HG03460 (cell line): Measurements from ENCODE around the gene GRID1.
"Not testable (repeated sequence)": the region's sequence is repeated elsewhere in the genome, so short reads cannot be mapped to it uniquely, and the experiment has no call there.

Experiments
- ATAC-seq: cut with Tn5 transposase; IDR thresholded peaks from one replicate; pipeline ENCODE4 v1.9.1; 2021; ENCODE audit not compliant: unreplicated experiment

Gene GRID1

DNA sequence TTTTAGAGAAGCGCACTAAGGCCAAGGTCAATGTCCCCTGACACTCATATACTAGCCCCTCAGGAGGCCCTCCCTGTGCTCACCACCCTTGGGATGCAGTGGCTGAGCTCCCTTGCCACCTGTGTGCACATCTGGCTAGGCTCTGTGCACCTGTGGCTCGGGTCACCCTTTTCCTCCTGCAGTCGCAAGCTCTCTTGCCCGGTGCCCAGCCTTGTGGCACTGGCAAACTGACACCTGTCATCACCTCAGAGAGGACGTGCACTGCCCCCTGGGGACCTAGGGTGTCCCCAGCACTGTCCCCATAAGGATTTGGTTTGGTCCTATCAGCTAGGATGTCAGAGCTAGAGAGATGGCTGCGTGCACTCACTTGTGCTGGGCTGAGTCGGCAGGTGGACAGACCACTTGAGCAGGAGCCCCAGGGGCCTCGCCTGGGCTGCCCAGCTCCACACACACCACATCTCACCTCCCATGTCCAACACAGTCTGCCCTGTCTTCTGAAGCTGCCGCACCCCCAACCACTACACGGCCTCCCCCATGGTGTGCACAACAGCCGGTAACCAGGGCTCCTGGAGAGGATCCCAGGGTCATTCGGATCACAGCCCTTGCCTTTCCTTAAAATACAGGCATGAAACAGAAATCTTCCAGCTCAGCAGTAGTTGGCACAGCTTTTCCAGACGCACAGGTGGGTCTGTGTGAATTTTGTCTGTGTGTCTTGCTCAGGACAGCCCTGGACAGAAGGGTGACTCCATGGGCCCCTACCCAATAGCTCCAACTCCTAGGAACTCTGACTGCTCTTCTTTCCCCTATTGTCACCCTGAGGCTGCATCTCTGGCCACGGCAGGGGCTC is 111.0 kb downstream of the GRID1 start:
- ATAC-seq, result no peak

DNA sequence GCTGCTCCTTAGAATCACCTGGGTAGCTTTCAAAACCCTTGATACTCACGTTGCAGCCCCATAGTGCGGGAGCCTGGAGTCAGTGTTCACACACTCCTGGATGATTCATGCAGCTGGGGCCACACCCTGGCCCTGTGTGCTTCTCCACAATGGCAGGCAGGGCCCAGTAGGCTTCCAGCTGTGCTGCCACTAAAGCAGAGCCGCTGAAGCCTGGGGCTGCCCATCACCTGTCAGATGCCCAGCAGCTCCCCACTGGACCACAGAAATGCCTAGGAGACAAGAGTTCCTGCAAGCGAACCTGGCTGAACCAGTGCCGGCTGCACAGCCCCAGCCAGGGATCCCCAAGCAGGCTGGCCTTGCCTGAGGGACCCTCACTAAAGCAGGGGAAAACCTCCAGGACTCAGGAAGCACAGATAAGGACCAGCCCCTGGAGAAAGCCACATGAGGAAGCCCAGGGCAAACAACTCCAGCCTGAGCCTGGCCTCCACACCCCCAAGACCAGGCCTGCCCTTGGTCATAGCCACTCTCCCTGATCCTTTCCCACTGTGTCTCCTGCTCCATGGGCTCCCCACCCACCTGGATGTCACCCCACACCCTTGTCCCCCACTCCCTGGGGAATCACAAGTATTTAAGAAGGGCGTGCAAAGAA is 111.9 kb downstream of the GRID1 start:
- ATAC-seq, result no peak

DNA sequence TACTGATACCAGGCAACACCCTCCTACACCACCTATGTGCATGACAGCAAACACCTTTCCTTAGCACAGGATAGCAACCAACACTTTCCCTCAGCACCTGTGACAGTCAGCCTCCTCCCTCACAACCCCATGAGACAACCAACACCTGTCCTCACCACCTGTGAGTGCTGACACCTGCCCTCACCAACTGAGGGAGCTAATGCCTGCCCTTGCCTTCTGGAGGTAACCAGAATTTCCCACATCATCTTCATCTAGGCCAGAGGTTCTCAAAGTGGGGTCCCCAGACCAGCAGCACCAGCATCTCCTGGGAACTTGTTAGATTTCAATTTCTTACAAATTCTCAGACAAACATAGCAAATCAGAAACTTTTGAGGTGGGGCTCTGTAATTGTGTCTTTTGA is 112.5 kb downstream of the GRID1 start:
- no peak for ATAC-seq

DNA sequence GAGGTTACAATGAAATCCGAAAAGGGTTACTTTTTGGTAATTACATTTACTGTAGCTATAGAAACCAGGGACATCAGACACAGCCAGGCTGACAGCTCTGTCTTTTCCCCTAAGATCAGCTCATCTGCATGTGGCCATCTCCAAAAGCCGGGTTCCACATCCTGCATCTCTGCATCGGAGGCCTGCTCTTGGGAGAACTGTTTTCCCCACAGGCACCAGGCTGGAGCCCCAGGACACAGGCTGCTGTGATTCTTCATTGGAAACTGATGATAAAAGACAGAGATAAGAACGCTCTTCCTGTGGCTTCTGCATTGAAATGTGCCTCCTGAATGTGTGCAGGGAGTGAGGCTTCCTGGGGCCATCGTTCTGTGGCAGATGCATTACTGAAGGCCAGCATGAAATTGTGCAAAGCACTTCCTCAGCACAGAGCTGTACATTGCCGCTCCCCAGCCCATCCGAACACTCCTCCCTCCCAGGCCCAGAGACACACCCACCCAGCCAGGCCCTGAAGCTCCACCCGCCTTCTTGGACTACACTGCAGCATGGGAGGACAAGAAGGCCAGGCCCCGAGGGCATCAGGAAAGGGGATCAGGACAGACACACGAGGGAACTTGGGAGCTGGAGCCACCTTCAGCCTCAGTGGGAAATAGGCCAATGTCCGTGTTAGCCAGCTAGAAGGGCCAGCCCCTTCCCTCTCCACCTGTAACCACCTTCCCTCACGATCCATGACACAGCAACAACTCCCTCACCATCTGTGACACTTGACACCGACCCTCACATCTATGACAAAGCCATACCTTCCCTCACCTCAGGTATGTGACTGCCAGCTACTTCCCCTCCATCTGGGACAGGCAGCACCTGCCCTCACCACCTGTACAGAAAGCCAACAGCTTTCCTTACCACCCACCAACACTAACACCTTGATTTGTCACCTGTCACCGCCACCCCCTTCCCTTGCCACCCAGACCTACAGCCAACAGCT is 113.2 kb downstream of the GRID1 start:
- no peak for ATAC-seq

DNA sequence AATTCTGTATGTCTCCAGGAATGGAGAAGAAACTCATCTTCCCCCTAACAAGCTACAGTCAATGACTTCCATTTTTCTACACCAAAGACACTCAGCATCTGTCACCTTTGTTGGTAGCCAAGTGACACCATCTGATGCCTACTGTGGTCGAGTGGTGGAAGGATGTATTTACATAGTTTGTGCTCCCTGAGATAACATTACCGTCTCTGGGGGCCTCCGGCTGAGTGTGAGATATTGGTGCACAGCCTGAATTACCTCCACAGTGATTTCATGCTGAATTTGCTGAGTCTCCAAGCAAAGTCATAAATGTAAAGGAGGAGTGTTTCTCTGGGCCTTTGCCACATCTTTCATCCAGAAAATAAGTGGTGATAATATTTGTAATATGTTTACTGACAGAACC is 114.0 kb downstream of the GRID1 start:
- ATAC-seq, result no peak

DNA sequence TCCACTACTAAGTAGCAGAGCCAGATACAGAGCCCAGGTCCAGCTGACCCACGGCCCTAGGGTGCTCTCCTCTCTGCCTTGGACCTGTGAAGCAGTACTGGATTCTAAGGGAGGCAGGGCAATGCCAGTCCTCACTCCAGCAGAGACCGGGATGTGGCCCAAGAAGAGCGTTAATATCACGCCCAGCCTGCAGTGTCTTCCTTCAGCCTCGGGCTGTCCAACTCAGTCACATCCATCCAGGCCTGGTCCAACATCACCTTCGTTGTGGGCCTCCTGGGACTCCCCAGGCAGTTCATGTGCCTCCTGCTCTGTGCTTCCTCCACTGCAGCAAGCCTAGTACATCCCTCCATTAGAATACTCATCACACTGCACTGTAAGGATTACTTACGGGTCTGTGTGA is 114.5 kb downstream of the GRID1 start:
- no peak for ATAC-seq

DNA sequence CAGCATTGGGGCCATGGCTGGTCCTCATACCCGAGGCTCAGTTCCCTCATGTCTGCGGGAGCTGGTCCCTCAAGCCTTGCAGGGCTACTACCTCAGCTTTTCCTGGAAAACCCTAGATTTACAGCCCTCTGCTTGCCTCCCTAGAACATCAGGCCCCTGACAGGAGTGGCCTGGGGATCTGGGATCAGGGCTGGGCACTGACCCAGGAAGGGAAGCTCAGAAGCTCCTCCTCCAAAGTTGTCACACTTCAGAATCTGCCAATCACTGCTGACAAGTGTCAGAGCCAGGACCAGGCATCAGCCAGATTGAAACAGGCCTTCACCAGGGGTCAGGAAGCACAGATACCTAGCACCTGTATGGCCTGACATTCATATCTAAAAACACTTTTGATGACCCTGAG is 115.2 kb downstream of the GRID1 start:
- no peak for ATAC-seq

DNA sequence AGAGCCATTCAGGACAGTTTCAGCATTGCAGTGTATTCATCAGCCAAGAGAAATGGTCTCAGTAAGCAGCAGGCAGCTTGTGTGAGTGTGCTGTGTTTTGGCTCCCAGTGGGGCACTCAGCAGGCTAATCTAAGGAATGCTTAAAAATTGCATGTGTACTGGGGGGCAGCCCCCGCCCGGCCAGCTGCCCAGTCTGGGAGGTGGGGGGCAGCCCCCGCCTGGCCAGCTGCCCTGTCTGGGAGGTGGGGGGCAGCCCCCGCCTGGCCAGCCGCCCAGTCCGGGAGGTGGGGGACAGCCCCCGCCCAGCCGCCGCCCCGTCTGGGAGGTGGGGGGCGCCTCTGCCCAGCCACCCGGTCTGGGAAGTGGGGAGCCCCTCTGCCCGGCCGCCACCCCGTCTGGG is 116.2 kb downstream of the GRID1 start:
- no peak for ATAC-seq

DNA sequence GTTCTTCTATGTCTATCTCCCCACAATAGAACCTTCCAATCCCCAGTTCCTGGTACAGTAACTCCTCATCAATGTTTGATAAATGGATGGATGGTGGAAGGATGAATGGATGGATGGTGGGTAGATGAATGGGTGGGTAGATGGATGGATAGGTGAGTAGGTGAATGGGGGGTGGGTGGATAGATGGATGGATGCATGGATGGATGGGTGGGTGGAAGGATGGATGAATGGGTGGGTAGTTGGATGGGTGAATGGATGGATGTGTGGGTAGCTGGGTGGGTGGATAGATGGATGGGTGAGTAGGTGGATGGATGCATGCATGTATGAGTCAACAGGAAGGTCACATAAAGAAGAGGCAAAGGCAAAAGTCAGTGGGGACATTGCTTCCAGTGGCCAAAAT is 116.8 kb downstream of the GRID1 start:
- ATAC-seq, result no peak

DNA sequence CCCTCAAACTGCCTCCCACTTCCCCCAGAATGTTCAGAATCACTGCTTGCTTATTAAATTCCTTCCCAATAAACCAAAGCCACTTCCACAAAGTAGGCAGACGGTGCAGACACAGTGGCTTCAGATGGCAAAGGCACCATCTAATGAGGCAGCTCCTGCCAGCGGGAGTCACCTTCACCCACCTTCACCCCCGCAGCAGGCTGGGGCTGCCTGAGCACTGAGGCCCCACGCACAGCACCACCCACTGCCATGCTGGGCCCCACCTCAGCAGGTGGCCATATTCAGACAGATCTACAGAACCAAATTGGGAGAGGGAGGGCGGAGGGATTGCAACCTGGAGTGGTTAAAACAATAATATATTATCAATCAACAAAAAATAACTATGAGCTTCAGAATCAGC is 118.5 kb downstream of the GRID1 start:
- ATAC-seq, result no peak

DNA sequence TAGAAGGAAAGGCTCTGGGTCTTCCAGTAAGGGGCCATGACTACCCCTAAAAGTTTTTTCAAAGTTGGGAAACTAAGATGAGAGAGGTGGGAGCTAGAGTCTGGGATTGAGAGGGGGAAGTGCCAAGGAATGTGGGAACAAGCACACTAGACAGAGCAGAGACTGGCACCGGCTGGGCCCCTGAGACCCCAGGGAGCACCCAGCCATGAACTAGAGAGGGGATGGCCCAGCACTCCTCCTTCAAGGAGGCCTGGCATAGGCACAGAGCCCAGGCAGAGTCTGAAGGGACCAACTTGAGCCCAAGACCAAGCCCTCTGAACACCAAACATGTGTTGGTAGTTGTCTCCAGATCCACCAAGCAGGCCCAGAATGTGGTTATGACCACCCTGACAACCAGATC is 119.0 kb downstream of the GRID1 start:
- ATAC-seq, result no peak

DNA sequence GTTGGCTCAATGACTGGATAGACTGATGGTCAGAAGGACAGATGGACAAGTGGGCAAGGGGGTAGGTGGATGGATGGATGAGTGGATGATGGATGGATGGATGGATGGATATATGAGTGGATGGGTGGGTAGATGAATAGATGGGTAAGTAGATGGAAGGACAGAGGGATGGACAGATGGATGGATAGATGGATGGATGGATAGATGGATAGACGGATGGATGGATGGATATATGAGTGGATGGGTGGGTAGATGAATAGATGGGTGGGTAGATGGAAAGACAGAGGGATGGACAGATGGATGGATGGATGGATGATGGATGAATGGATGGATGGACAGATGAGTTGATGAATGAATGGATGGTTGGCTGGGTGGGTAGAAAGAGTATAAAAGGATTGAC is 119.5 kb downstream of the GRID1 start:
- no peak for ATAC-seq

DNA sequence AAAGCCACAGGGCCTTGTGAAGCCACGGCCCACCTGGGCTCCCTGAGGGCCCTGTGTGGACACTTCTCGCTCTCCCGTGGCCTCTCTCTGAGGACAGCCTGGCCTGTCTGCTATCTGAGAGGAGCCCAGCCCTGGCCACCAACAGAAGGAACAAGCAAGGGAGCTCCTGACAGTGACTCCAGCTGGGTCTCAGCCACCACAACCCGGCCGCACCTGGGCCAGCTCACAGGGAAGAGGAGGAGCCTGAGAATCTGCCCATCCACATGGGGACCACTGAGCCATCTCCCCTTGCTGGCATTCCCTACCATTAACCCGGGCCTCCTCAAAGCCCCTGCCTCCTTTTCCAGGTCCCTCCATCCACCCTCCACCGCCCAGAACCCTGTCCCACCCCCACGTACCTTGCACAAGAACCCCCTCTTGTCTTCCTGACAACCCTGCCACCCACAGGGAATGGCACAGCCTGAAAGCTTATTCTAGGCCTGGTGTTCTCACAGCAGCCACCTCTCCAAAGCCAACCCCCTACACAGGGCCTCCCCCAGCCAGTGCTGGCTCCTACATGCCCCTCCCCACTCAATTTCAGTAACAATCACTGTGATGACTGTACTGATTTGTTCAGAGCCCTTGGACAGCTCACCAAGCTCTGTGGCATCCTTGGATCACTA is 120.2 kb downstream of the GRID1 start:
- no peak for ATAC-seq

DNA sequence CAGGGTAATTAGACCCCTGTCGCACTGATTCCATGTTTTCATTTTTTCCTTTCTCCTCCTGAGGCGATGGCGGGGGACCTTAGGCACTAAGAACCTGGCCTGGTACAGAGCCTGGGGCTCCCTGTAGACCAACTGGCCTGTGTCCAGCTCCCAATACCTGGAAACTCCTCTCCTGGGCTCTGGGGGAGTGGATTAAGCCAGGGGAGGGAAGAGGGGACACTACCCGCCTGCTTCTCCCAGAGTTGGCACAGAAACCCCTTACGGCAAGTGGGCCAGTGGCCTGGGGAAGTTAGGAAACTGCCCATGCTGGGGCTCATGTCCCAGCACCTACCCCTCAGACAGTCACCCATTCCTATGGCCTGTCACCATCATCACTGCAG is 121.6 kb downstream of the GRID1 start:
- ATAC-seq, result no peak

DNA sequence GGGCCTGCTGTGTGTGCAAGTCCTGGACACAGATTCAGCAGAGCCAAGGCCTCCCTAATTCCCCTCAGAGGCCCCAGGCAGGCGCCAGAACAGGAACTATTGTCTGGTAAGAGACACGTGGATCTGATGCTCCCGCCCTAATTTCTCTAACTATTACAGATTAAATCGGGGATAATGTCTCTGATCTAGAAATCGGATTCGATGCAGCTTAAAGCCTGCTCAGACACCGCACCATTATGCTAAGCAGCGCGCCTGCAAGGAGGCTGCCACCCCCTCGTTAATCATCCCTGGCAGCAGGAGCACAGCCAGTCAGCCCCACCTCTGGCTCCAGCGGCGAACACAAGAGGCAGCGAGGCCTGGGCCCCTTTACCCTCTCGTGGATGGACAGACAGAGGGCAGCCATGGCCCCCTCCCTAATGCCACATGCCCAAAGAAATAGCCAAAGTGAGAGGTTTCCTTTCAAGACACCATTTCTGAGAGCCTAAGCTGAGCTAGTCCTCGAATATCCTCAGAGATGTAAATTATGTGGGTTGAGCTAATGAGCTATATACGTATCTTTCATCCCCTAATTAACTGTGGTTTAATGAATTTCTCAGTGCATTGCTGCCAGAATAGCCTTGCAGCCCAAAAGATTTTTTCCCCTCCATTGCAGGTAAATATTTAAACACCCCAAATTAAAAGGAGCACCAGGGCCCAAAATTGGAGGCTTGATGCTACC is 122.1 kb downstream of the GRID1 start:
- no peak for ATAC-seq

DNA sequence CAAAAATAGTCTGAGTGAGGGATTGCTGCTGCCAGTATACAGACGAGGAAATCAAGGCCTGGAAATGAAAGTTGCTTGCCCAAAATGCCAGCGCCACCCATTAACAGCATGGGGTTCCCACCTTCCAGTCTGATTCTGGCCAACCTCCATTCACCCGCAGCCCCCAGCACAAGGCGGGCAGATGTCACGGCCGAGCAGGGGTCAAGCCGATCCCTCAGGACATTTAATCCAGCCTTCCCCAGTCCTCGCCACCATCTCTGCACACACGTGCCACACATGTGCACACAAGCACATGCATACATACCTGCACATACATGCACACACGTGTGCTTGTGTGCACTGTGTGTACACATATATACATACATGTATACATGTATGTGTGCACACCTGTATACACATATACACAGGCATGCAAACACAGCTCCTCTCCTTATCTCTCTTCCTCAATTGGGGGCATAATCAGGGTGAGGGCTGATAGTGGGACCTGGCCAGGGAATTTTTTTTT is 122.9 kb downstream of the GRID1 start:
- ATAC-seq, result no peak

DNA sequence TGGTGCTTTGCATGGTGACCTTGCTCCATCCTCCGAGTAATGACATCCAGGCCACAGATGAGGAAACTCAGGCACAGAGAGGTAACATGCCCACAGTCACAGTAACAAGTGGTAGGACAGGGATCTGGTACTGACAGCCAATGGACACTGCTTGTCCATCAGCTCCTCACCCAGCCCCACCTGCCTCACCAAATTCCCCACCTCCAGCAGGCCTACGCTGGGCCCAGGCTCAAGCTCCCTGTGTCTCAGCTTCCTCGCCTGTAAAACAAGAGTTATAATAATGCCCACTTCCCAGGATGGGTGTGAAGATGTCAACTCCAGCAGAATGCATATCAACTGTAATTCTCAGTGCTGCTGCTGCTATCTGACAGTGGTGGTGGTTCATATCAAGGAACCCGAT is 123.8 kb downstream of the GRID1 start:
- ATAC-seq, result no peak

DNA sequence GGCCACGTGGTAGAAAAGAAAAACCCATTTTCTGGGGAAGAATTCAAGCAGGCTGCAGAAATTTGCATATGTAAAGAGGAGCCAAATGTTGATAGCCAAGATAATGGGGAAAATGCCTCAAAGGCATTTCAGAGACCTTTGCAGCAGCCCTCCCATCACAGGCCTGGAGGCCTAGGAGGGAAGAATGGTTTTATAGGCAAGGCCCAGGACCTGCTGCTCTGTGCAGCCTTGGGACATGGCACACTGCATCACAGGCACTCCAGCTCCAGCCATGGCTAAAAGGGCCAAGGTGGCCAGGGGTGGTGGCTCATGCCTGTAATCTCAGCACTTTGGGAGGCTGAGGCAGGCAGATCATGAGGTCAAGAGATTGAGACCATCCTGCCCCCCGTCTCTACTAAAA is 128.5 kb downstream of the GRID1 start:
- not testable (repeated sequence) for ATAC-seq

DNA sequence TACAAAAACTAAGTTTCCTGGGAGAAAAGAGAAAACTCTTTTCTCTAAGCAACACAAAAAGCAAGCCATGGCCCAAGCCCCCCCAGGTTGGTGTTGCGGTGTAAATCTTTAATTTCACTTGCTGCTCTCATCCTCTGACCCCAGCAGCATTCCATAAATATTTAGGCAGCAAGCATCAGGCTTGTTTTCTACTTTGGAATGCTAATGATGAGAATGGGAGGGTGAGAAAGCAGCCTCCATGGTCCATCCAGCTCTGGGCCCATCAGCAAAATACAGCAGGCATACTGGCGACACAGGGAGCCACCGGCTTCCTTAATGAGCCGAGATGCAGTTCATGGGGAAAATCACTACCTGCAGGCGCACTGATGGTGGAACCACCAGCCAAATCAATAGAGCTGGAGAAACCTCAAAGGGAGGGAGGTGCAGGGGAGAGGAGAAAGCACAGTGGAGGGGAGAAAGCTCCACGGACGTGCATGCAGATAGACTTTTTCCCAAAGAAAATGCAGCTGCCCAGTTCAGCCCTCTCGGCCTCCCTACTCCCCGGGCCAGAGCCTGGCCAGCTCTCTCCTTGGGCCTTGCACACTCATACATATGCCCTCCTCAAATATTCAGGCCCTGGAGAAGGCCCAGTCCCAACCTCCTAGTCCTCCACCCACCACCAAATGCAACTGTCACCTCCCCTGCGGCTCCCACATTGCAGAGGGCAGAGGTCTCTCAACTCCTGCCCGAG is 131.9 kb downstream of the GRID1 start:
- ATAC-seq, result no peak

DNA sequence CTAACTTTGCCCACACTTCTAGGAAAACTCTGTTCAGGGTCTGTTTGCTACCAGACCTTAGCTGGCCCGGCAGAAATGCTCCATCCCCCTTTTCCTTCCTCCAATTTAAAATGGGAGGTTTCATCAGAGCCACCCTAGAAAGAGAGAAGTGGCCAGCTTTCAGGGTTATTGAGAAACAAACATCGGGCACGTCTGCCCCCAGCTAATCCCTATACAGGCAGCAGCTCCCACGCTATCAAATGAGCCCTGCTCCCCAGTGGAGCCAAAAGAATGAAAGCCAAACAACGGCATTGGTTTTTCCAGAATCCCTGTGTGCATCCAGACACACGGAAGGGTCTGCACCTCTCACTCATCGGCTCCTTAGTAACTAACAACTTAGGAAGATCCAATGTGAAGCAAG is 132.5 kb downstream of the GRID1 start:
- no peak for ATAC-seq
